ENCODE data around the gene FAM227B.

DNA sequence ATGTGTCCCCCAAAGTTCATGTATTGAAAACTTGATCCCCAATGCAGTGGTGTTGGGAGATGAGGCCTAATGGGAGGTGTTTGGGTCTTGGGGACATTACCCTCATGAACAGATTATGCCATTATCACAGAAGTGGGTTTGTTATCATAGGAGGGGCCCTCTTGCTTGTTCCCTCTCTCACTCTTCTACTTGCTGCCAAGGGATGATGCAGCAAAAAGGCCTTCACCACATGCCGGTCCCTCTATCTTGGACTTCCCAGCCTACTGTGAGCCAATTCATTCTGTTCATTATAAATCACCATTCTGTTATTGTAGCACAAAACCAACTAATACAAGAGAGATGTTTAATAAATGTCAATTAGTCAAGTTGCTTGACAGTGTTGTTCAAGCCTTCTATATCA lies 47.2 kb downstream of the FAM227B start:
- TF ChIP-seq, protein P1, sequence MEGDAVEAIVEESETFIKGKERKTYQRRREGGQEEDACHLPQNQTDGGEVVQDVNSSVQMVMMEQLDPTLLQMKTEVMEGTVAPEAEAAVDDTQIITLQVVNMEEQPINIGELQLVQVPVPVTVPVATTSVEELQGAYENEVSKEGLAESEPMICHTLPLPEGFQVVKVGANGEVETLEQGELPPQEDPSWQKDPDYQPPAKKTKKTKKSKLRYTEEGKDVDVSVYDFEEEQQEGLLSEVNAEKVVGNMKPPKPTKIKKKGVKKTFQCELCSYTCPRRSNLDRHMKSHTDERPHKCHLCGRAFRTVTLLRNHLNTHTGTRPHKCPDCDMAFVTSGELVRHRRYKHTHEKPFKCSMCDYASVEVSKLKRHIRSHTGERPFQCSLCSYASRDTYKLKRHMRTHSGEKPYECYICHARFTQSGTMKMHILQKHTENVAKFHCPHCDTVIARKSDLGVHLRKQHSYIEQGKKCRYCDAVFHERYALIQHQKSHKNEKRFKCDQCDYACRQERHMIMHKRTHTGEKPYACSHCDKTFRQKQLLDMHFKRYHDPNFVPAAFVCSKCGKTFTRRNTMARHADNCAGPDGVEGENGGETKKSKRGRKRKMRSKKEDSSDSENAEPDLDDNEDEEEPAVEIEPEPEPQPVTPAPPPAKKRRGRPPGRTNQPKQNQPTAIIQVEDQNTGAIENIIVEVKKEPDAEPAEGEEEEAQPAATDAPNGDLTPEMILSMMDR (IDR thresholded peaks at IDR 0.05), result no peak
- no peak for TF ChIP-seq POLR2A (IDR thresholded peaks at IDR 0.05)
